CD4-positive, alpha-beta T cell treated with Interleukin-6 at 100 ng/mL for 8 hours (primary cell): ENCODE results near the gene ANGEL2.
A peak's percentile ranks its signal among the peaks of the same experiment; 100 is the strongest.
"Not testable (repeated sequence)": the region's sequence is repeated elsewhere in the genome, so short reads cannot be mapped to it uniquely, and the experiment has no call there.

Experiments used
- DNase-seq: peaks from one replicate; pipeline ENCODE4 v3.0.0-alpha.2; 2020; ENCODE audit warnings: mixed read lengths, low spot score

ANGEL2 gene

DNA sequence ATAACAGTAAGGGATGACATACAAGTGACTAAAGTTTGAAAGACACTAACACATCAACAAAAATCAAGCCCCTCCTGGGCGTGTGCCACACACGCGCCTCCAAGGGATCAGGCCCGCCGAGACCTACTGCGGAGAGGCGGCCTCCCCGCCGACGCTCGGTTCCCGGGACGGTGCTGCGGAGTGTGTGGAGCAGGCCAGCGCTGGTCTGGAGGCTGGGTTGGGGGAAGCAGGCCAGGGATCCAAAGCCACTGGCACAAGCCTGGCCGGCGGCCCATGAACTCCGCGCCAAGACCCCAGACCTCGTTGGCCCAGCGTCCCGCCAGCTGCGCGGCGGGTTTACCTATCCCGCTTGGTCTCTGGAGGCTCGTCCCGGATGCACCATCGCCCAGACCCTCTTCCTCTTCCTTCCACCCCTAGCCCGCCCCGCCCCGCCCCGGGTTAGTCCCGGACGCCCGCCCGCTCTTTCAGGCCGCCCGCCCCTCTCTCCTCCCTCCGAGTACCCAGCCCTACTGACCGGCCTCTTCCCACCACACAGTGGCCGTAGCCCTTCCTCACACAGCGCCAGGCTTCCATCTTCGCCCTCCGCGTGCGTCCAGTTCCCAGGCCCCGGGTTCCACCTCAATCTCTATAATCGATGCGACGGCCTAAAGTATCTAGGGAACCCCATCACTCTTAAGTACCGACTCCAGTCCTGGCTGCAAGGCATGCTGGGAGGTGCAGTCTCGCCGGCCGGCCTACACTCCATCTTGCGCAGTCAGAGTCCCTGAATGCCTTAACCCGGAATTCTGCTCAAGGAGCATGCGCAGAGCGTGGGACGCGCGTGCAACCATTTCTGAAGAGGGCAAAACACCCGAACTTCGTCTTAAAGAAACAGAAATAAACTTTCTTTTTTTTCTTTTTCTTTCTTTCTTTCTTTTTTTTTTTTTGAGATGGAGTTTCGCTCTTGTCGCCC lies at the start of gene ANGEL2:
Gene ANGEL2 (minus strand): TSS at position 769 of the 952 bp plus-strand sequence. CDS start 196 bp downstream, at position 573.
- peak; percentile 97 for DNase-seq

DNA sequence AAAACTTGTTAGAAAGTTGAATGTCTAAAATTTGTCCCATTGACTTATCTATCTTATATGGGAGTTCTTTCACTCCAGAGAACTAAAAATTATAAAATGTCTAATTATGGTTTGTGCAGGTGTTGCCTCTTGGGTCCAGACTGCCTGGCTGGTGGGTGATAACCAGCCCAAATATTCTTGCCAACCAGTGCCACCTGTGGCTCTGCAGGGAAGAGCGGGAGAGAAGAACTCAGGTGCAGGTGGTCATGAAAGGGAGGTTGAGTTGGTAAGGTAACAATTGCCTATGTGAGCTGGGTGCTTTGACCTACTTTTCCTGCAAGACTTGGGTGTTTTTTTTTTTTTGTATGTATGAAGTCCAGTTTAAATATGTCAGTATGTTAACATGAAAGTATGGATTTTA lies 45.6 kb upstream of the ANGEL2 start:
- DNase-seq: no peak

- no peak for DNase-seq
These were observed 45.2 kb upstream of the ANGEL2 start for GRCh38 chr1:213060836-213061235.

DNA sequence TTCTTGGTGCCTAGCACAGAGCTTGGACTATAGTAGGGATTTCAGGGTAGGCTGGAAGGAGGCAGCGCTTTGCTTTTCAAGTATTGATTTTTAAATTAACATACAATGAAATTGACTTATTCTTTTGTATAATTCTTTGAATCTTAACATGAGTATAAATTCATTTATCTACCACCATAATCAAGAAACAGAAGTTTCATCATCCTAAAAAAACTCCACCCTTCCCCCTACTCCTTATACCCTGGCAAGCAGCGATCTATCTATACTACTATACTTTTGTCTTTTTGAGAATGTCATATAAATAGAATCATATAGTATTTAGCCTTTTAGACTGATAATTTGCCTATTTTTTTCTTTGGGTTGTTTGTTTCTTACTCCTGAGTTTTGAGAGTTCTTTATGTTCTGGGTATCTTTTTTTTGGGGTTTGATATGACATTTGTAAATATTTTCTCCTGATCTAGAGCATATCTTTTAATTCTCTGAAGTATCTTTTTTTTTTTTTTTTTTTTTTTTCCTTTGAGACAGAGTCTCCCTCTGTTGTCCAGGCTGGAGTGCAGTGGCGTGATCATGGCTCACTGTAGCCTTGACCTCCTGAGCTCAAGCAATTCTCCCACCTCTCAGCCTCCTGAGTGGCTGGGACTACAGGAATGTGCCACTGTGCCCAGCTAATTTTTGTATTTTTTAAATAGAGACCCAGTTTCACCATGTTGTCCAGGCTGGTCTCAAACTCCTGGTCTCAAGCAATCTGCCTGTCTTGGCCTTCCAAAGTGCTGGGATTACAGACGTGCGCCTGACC lies 41.8 kb upstream of the ANGEL2 start:
- DNase-seq: no peak

- no peak for DNase-seq
These were observed 40.1 kb upstream of the ANGEL2 start for GRCh38 chr1:213055767-213056166.

DNA sequence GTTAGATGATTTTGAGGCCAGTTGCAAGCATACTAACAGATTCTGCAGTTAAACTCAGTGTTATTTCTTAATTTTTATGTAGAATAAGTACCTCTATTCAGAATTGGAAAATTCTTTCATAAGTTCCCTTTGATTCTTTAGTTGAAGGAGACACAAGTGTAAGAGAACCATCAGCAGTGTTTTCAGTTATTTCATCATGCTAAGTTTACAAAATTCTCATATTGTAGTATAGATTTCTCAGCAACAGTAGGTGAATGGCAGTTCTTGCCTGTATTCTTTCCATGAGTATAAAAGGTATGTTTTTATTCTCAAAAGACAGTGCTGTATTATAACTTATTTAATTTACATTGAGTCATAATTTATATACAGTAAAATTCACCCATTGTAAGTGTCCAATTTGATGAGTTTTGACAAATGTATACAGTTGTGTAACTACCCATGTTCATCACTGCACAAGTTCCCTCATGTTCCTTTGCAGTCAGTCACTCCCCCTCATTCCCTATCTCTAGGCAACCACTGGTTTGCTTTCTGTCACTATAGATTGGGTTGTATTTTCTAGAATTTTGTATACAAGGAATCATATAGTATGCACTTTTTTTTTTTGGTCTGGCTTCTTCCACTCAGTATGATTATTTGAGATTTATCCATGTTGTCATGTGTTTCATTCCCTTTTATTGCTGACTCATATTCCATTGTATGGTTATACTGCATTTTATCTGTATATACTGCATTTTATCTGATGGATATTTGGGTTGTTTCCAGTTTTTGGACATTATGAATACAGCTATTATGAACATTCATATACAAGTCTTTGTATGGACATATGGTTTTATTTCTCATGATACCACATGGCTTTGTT lies 39.3 kb upstream of the ANGEL2 start:
- no peak for DNase-seq

- DNase-seq: no peak
These were observed 38.5 kb upstream of the ANGEL2 start for GRCh38 chr1:213054142-213054541.

- DNase-seq: no peak
These were observed 37.8 kb upstream of the ANGEL2 start for GRCh38 chr1:213053455-213053854.

GRCh38 chr1:213051881-213052202 lies 36.2 kb upstream of the ANGEL2 start:
- DNase-seq: no peak

- DNase-seq: peak; percentile 79
These were observed 35.6 kb upstream of the ANGEL2 start, which contains the start of gene RPS6KC1 for GRCh38 chr1:213051127-213051880. RPS6KC1 (plus strand) TSS chr1:213051241; CDS start chr1:213051405, 164 bp downstream.

GRCh38 chr1:213050745-213051126 lies 35.1 kb upstream of the ANGEL2 start:
- no peak for DNase-seq

- no peak for DNase-seq
These were observed 33.6 kb upstream of the ANGEL2 start for GRCh38 chr1:213049232-213049631.

- DNase-seq: not testable (repeated sequence)
These were observed 29.9 kb upstream of the ANGEL2 start for GRCh38 chr1:213045321-213046226.

DNA sequence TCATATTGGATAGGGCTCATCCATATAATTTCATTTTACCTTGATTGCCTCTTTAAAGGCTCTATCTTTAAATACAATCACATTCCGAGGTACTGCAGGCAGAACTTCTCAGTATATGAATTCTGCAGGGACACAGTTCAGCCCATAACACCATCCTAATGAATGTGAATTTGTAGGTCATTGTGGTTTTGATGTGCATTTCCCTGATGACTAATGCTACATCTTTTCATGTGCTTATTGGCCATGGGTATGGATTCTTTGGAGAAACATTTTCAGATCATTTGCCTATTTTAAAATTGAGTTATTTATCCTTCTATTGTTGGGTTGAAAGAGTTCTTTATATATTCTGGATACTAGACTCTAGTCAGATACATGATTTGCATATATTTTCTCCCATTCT lies 25.8 kb upstream of the ANGEL2 start:
- no peak for DNase-seq

DNA sequence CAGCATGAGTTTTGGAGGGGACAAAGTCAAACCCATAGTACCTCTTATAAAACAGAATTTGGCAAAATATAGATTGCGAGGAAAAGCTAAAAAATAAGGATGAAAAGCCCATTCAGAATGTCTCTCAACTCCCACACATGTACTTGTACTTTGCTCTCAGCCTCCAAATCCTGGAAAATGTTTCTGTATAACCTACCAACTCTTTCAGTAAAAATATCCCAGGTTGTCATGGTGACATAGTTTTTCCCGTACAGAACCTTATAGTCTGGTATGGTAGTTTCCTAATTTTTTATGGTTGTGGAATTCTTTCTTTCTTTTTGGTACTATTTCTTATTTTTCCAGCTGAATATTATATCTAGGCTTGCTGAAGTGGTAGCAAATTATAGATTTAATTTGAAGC lies 19.9 kb upstream of the ANGEL2 start:
- DNase-seq: no peak

GRCh38 chr1:213034713-213035112 lies 19.0 kb upstream of the ANGEL2 start:
- DNase-seq: no peak

DNA sequence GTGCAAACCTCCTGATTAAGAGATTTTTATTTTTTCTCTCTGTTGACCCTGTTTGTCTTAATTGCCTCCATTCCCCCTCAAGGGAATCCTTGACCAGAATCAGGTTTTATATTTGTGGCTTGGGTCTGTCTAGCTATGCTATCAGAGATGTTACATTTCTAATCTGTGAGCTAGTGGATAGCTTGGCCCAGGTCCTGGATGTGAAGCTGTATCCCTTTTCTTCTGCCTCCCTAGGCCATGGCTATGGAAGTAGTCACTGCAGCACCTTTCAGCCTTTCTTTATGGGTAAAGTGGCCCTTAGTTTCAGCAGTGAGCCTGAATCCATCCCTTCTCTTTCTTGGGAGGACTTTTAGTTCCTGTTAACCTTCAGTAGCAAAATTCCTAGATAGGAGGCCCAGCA lies 17.0 kb upstream of the ANGEL2 start:
- no peak for DNase-seq

GRCh38 chr1:213027024-213027423 lies 11.4 kb upstream of the ANGEL2 start:
- DNase-seq: not testable (repeated sequence)

- DNase-seq: no peak
These were observed 4.3 kb upstream of the ANGEL2 start for GRCh38 chr1:213020016-213020415.

- DNase-seq: no peak
These were observed 3.8 kb upstream of the ANGEL2 start for GRCh38 chr1:213019450-213019849.
